Esophagus muscularis mucosa (tissue), 3 donors: ENCODE measurements around the gene ALPK3.

Source experiments
- POLR2AphosphoS5 ChIP-seq, 2 donors: sonication (generic); formaldehyde crosslinking; IDR thresholded peaks; one replicate each; pipeline ENCODE4 v1.6.1; 2017; ENCODE audit warnings: antibody characterized with exemption in 2 of 2
- TF ChIP-seq, protein P1 (sequence below), 3 experiments: fragments of 200-600 bp in 2 of 3; fragments of 450-650 bp in 1 of 3; sonication (generic) in 2 of 3; IDR thresholded peaks; one replicate each; pipeline ENCODE4 v1.5.1; 2017 to 2019; ENCODE audit warnings: antibody characterized with exemption in 3 of 3, mild to moderate bottlenecking in 2 of 3, moderate library complexity in 1 of 3

- TF ChIP-seq POLR2AphosphoS5 (IDR thresholded peaks at IDR 0.05): no peak
- TF ChIP-seq, protein P1, sequence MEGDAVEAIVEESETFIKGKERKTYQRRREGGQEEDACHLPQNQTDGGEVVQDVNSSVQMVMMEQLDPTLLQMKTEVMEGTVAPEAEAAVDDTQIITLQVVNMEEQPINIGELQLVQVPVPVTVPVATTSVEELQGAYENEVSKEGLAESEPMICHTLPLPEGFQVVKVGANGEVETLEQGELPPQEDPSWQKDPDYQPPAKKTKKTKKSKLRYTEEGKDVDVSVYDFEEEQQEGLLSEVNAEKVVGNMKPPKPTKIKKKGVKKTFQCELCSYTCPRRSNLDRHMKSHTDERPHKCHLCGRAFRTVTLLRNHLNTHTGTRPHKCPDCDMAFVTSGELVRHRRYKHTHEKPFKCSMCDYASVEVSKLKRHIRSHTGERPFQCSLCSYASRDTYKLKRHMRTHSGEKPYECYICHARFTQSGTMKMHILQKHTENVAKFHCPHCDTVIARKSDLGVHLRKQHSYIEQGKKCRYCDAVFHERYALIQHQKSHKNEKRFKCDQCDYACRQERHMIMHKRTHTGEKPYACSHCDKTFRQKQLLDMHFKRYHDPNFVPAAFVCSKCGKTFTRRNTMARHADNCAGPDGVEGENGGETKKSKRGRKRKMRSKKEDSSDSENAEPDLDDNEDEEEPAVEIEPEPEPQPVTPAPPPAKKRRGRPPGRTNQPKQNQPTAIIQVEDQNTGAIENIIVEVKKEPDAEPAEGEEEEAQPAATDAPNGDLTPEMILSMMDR (IDR thresholded peaks at IDR 0.05): no peak
These were observed 9.9 kb upstream of the ALPK3 start for GRCh38 chr15:84807228-84807627.
